BLaER1 (cell line): ENCODE data around the gene INO80.

Source experiments
- H3K27ac ChIP-seq: shearing (Covaris generic); formaldehyde crosslinking; 2 replicates; pipeline ENCODE4 v1.8.1; 2022
- H3K27me3 ChIP-seq: shearing (Covaris generic); formaldehyde crosslinking; 2 replicates; pipeline ENCODE4 v1.8.1; 2022
- H3K36me3 ChIP-seq: shearing (Covaris generic); formaldehyde crosslinking; 2 replicates; pipeline ENCODE4 v1.8.1; 2022
- H3K4me1 ChIP-seq: shearing (Covaris generic); formaldehyde crosslinking; 2 replicates; pipeline ENCODE4 v1.8.1; 2022
- H3K4me2 ChIP-seq: shearing (Covaris generic); formaldehyde crosslinking; 2 replicates; pipeline ENCODE4 v1.8.1; 2022
- H3K4me3 ChIP-seq: shearing (Covaris generic); formaldehyde crosslinking; 2 replicates; pipeline ENCODE4 v1.8.1; 2022
- H3K9ac ChIP-seq: shearing (Covaris generic); formaldehyde crosslinking; 2 replicates; pipeline ENCODE4 v1.8.1; 2022
- H3K9me3 ChIP-seq: shearing (Covaris generic); formaldehyde crosslinking; 2 replicates; pipeline ENCODE4 v1.8.1; 2022
- H4K20me1 ChIP-seq: shearing (Covaris generic); formaldehyde crosslinking; 2 replicates; pipeline ENCODE4 v1.8.1; 2022
- Cebpa-rat ChIP-seq: shearing (Covaris generic); IDR thresholded peaks from 2 replicates; pipeline ENCODE4 v1.8.1; 2022

Gene INO80

GRCh38 chr15:40942878-40943277 is 173.2 kb downstream of the INO80 start:
- H3K4me2 ChIP-seq: peak overlapping the region; percentile 98
- TF ChIP-seq Cebpa-rat: no peak
- H3K9me3 ChIP-seq: no peaks in the 10 kb centered on the region
- peaks cover 61% of the 10 kb centered on the region for H3K4me1 ChIP-seq
- peak overlapping the region; percentile 68 for H3K4me3 ChIP-seq
- peak overlapping the region; percentile 94 for H3K27ac ChIP-seq
- H3K36me3 ChIP-seq: no peaks in the 10 kb centered on the region
- no peaks in the 10 kb centered on the region for H3K27me3 ChIP-seq
- peak overlapping the region; percentile 81 for H3K9ac ChIP-seq
- H4K20me1 ChIP-seq: no peaks in the 10 kb centered on the region

GRCh38 chr15:40942337-40942854 is 173.7 kb downstream of the INO80 start:
- TF ChIP-seq Cebpa-rat: no peak
- H3K36me3 ChIP-seq: no peaks in the 10 kb centered on the region
- H3K27ac ChIP-seq: peak overlapping the region; percentile 94
- H3K9ac ChIP-seq: peak overlapping the region; percentile 81
- no peaks in the 10 kb centered on the region for H3K27me3 ChIP-seq
- peak overlapping the region; percentile 98 for H3K4me2 ChIP-seq
- H4K20me1 ChIP-seq: no peaks in the 10 kb centered on the region
- H3K4me3 ChIP-seq: peak overlapping the region; percentile 68
- peaks cover 66% of the 10 kb centered on the region for H3K4me1 ChIP-seq
- H3K9me3 ChIP-seq: no peaks in the 10 kb centered on the region

- no peaks in the 10 kb centered on the region for H3K9me3 ChIP-seq
- TF ChIP-seq Cebpa-rat: no peak
- H3K4me2 ChIP-seq: peak overlapping the region; percentile 98
- H3K9ac ChIP-seq: peak overlapping the region; percentile 81
- H3K27ac ChIP-seq: peak overlapping the region; percentile 94
- H3K4me3 ChIP-seq: peak overlapping the region; percentile 68
- no peaks in the 10 kb centered on the region for H3K27me3 ChIP-seq
- peaks cover 73% of the 10 kb centered on the region for H3K4me1 ChIP-seq
- H4K20me1 ChIP-seq: no peaks in the 10 kb centered on the region
- no peaks in the 10 kb centered on the region for H3K36me3 ChIP-seq
Measured at GRCh38 chr15:40941528-40942336, 174.3 kb downstream of the INO80 start.

GRCh38 chr15:40941068-40941527 is 175.0 kb downstream of the INO80 start:
- no peaks in the 10 kb centered on the region for H3K27me3 ChIP-seq
- no peaks in the 10 kb centered on the region for H3K9me3 ChIP-seq
- no peaks in the 10 kb centered on the region for H4K20me1 ChIP-seq
- H3K27ac ChIP-seq: peak overlapping the region; percentile 94
- peak overlapping the region; percentile 68 for H3K4me3 ChIP-seq
- peak overlapping the region; percentile 81 for H3K9ac ChIP-seq
- no peaks in the 10 kb centered on the region for H3K36me3 ChIP-seq
- H3K4me2 ChIP-seq: peak overlapping the region; percentile 98
- no peak for TF ChIP-seq Cebpa-rat
- H3K4me1 ChIP-seq: peaks cover 79% of the 10 kb centered on the region

GRCh38 chr15:40940296-40940801 is 175.7 kb downstream of the INO80 start:
- no peaks in the 10 kb centered on the region for H3K9me3 ChIP-seq
- H3K36me3 ChIP-seq: no peaks in the 10 kb centered on the region
- H3K27me3 ChIP-seq: no peaks in the 10 kb centered on the region
- TF ChIP-seq Cebpa-rat: no peak
- no peaks in the 10 kb centered on the region for H4K20me1 ChIP-seq
- peak overlapping the region; percentile 68 for H3K4me3 ChIP-seq
- peak overlapping the region; percentile 94 for H3K27ac ChIP-seq
- peak overlapping the region; percentile 98 for H3K4me2 ChIP-seq
- H3K9ac ChIP-seq: peak overlapping the region; percentile 81
- peaks cover 87% of the 10 kb centered on the region for H3K4me1 ChIP-seq

- peak overlapping the region; percentile 88 for H3K4me2 ChIP-seq
Measured at GRCh38 chr15:40938536-40938870, 177.6 kb downstream of the INO80 start.

GRCh38 chr15:40937762-40938535 is 178.1 kb downstream of the INO80 start:
- Histone ChIP-seq H3K27ac (peak overlapping the region; percentile 78), H3K36me3 (no peaks in the 10 kb centered on the region), H3K9me3 (no peaks in the 10 kb centered on the region), H3K27me3 (peaks cover 5% of the 10 kb centered on the region), H3K4me1 (peaks cover 81% of the 10 kb centered on the region), H4K20me1 (no peaks in the 10 kb centered on the region), H3K4me3 (peak overlapping the region; percentile 34), H3K4me2 (peak overlapping the region; percentile 88), H3K9ac (peak overlapping the region; percentile 54; the same call in 1 of the 2 replicates)
- TF ChIP-seq Cebpa-rat: no peak

More at GRCh38 chr15:40938536-40938870, 177.6 kb downstream of the INO80 start:
- H3K9ac ChIP-seq: no peak overlapping the region
- peak overlapping the region; percentile 63 for H3K27ac ChIP-seq
- no peaks in the 10 kb centered on the region for H3K9me3 ChIP-seq
- no peaks in the 10 kb centered on the region; the same call in 1 of the 2 replicates for H3K27me3 ChIP-seq
- H4K20me1 ChIP-seq: no peaks in the 10 kb centered on the region
- H3K36me3 ChIP-seq: no peaks in the 10 kb centered on the region
- peaks cover 83% of the 10 kb centered on the region for H3K4me1 ChIP-seq
- TF ChIP-seq Cebpa-rat: no peak
- no peak overlapping the region for H3K4me3 ChIP-seq

GRCh38 chr15:40936709-40937666 is 179.1 kb downstream of the INO80 start:
- no peak for TF ChIP-seq Cebpa-rat
- Histone ChIP-seq H3K4me2 (peak overlapping the region; percentile 88), H3K9me3 (no peaks in the 10 kb centered on the region), H4K20me1 (peaks cover 1% of the 10 kb centered on the region; the same call in 1 of the 2 replicates), H3K27ac (peak overlapping the region; percentile 78), H3K4me1 (peaks cover 76% of the 10 kb centered on the region), H3K9ac (peak overlapping the region; percentile 54; the same call in 1 of the 2 replicates), H3K4me3 (peak overlapping the region; percentile 34), H3K27me3 (peaks cover 14% of the 10 kb centered on the region), H3K36me3 (no peaks in the 10 kb centered on the region)

- H3K9ac ChIP-seq: peak overlapping the region; percentile 54; the same call in 1 of the 2 replicates
- peak overlapping the region; percentile 78 for H3K27ac ChIP-seq
- no peak overlapping the region for H3K4me3 ChIP-seq
- H3K9me3 ChIP-seq: no peaks in the 10 kb centered on the region
- peak overlapping the region; percentile 88 for H3K4me2 ChIP-seq
- no peak for TF ChIP-seq Cebpa-rat
- peaks cover 78% of the 10 kb centered on the region for H3K4me1 ChIP-seq
- peaks cover 21% of the 10 kb centered on the region for H3K27me3 ChIP-seq
- peaks cover 9% of the 10 kb centered on the region for H4K20me1 ChIP-seq
- no peaks in the 10 kb centered on the region for H3K36me3 ChIP-seq
Measured at GRCh38 chr15:40936234-40936708, 179.8 kb downstream of the INO80 start.
